Coronary artery (tissue), 2 donors: ENCODE data around the gene RTP1.
A peak's percentile ranks its signal among the peaks of the same experiment; 100 is the strongest.
"Not testable (repeated sequence)": the region's sequence is repeated elsewhere in the genome, so short reads cannot be mapped to it uniquely, and the experiment has no call there.

Experiments
- DNase-seq: peaks from one replicate; pipeline ENCODE4 v3.0.0-alpha.2; 2017; ENCODE audit warnings: low spot score
- H3K27ac ChIP-seq, 2 donors: fragments of 200-600 bp; sonication (generic); one replicate each; pipeline ENCODE4 v1.5.1; 2016 to 2019
- H3K4me3 ChIP-seq: fragments of 200-600 bp; sonication (generic); 2 replicates; pipeline ENCODE4 v1.5.1; 2016; ENCODE audit warnings: mild to moderate bottlenecking, moderate library complexity
- TF ChIP-seq, protein P1 (sequence below): fragments of 200-600 bp; sonication (generic); IDR thresholded peaks from one replicate; pipeline ENCODE4 v1.5.1; 2019; ENCODE audit warnings: antibody characterized with exemption

The RTP1 gene

DNA sequence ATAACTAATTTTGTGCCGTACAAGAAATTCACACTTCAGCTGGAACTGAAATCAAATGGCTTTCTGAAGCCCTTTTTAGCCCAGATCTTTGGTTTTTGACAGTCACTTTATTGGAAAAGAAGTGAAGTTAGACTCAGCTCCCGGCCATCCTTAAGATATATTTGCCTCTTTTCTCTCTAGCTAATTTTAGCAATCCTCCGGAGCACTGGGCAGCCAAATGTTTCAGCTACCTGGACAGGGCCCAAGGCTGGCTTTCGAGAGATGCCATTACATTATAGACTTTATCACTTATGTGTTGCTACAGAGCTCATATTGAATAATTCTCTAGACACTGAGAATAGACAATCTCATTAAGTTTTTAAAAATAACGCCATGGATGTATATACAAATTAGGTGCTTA is 29.5 kb upstream of the RTP1 start:
- TF ChIP-seq, protein P1, sequence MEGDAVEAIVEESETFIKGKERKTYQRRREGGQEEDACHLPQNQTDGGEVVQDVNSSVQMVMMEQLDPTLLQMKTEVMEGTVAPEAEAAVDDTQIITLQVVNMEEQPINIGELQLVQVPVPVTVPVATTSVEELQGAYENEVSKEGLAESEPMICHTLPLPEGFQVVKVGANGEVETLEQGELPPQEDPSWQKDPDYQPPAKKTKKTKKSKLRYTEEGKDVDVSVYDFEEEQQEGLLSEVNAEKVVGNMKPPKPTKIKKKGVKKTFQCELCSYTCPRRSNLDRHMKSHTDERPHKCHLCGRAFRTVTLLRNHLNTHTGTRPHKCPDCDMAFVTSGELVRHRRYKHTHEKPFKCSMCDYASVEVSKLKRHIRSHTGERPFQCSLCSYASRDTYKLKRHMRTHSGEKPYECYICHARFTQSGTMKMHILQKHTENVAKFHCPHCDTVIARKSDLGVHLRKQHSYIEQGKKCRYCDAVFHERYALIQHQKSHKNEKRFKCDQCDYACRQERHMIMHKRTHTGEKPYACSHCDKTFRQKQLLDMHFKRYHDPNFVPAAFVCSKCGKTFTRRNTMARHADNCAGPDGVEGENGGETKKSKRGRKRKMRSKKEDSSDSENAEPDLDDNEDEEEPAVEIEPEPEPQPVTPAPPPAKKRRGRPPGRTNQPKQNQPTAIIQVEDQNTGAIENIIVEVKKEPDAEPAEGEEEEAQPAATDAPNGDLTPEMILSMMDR = no peak
- no peak for DNase-seq
- Histone ChIP-seq H3K27ac (peak overlapping the region in 1 of 2 donors; percentile 74), H3K4me3 (no peak overlapping the region)

DNA sequence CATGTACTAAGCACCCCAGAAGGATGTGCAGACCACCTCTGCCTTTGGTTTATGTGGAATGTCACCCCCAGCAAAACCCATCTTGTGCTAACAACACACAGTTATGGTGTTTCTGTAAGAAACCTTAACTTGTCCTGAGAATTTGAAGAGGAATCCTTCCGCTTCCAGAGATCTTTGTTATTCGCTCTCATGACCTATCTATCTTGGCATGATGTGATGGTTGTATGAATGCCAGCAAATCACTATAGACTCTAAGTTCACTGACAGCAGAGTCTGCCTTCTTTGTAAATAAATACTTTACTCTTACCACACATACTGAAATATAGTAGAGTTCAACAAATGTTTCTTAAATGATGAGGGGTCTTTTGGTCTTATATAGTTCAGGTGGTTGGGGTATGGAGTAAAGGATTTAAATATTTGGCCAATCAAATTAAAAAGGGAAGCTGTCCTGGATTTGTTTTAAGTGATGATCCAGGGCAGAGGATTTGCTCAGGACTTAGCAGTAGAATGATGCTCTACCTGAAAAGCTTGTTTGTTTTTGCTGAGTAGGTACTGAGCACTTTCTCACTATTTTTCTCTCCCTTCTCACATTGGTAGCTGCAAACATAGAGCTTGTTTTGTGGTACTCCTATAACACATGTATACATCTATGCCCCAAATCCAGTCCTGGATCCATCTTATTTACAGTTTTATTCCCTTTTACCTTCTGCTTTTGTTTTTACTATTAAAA is 27.9 kb upstream of the RTP1 start:
- Histone ChIP-seq H3K27ac (peak overlapping the region in 1 of 2 donors; percentile 3), H3K4me3 (no peak overlapping the region)
- TF ChIP-seq, protein P1 = no peak
- DNase-seq = no peak

DNA sequence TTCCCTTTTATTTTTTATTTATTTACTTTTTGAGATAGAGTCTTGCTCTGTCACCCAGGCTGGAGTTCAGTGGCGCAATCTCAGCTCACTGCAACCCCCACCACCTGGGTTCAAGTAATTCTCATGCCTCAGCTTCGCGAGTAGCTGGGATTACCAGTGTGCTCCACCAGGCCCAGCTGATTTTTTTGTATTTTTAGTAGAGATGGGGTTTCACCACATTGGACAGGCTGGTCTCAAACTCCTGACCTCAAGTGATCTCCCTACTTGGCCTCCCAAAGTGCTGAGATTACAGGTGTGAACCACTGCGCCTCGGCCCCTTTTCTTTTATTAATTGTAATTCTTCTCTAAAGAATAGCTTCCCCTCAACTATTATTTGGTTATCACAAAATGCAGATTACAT is 26.4 kb upstream of the RTP1 start:
- H3K27ac ChIP-seq, H3K4me3 ChIP-seq, DNase-seq: not testable (repeated sequence)

DNA sequence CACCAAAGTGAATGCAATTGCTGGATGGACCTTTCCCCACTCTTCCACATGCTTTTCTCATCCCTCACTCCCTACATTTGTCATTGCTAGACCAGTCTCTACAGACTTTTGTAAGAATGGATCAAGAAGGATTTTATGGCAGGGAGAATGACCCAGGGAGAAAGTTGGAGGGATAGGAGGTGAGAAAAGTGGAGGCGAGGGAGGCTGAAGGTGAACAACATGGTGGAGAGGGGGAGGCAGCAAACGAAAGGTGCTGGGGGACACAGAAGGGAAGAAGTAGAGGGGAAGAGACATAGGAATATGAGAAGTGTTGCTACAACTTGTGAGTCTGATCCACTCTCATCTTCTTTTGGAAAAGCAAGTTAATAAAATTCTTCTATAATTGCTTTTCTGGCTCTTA is 24.4 kb upstream of the RTP1 start:
- TF ChIP-seq, protein P1 = no peak
- DNase-seq = no peak

DNA sequence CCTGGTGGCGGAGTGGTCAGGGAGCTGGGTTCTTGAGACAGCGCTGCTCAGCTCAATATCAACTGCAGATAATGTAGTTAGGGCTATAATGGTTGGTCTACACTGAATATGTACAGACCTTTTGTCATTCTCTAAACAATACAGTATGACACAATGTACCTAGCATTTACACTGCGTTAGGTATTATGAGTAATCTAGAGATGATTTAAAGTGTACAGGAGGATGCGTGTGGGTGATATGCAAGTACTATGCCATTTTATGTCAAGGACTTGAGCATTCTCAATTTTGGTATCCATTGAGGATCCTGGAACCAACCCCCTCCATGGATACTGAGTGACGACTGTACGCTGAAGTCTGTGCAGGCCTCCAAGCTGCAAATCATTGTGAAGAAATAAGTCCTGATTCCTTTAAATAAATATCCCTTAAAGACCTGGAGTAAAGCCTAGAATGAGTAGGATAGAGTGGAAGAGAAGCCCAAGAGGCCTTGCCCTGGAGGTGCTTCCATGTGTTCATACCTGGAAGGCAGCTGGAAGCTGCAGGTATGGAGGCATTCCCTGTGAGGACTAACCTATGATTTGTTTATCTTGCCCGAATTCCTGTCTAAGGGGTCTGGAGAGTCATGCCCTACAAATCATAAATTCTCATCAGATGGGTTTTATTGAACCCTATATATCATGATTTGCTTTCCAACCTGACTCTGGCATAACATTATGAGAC is 15.7 kb upstream of the RTP1 start:
- no peak overlapping the region for H3K4me3 ChIP-seq
- TF ChIP-seq, protein P1 = no peak
- H3K27ac ChIP-seq = no peak overlapping the region
- DNase-seq = no peak

More for the DNA sequence above, 24.4 kb upstream of the RTP1 start:
- Histone ChIP-seq H3K4me3 (no peak overlapping the region), H3K27ac (peak overlapping the region in 1 of 2 donors; percentile 69)

DNA sequence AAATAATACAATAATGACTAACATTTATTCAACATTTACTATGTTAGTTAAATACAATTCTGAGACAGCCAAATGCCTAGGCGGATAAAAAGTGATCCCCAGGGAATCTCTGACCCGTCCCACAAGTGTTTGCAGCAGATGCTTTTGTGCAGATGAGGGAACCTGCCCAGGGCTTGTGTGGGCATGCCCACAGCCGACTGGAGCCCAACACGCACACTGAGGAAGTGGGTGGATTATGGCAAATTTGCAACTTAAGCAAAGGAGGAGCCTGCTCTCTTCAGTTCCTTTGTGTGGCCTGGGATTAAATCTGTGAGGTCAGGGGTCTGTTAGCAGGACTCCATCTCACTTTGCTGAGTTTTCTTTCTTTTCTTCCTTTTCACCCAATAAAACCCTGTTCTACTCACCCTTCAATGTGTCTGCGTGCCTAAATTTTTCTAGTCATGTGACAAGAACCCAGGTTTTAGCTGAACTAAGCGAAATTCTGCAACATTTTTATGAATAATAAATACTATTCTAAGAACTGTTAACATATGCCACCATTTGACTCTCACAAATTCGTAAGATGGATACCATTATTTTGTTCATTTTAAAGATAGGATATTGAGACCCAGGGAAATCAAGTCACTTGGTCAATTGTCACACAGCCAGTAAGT is 13.9 kb upstream of the RTP1 start:
- TF ChIP-seq, protein P1 = no peak
- Histone ChIP-seq H3K4me3 (no peak overlapping the region), H3K27ac (peak overlapping the region in 1 of 2 donors; percentile 1)
- DNase-seq = no peak

DNA sequence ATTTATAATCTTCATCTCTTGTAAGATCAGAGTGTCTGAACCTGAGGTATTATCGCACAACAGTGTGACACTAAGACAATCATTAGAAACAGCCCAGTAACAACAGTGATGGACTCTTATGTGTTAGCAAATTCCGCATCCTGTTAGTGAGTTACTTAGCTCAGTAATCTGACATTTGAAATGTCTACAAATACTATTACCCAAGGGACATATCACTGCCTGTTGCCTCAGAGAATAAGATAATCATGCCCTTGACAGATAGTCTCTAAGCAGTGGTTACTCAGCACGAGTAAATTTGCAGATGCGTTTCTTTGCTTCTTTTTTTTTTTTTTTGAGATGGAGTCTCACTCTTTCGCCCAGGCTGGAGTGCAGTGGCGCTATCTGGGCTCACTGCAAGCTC is 13.4 kb upstream of the RTP1 start:
- DNase-seq = no peak
- no peak overlapping the region for H3K4me3 ChIP-seq
- TF ChIP-seq, protein P1 = no peak
- H3K27ac ChIP-seq = no peak overlapping the region
